PC-3 (cell line): Measurements from ENCODE around the gene TGFBR3.

Experiments
- CTCF ChIP-seq: fragments of 300-600 bp; sonication (generic); conservative IDR thresholded peaks from 2 replicates; pipeline ENCODE4 v1.5.1; 2017; ENCODE audit warnings: antibody characterized with exemption, low read depth, mild to moderate bottlenecking, low read length
- EZH2phosphoT487 ChIP-seq: fragments of 300-600 bp; sonication (generic); IDR thresholded peaks from 2 replicates; pipeline ENCODE4 v1.6.1; 2018; ENCODE audit warnings: mild to moderate bottlenecking, antibody characterized with exemption, low read length, borderline replicate concordance

- TF ChIP-seq CTCF, result no peak
- TF ChIP-seq EZH2phosphoT487, result no peak
Observed at GRCh38 chr1:91645031-91645430, 240.9 kb downstream of the TGFBR3 start.
